Measurements from ENCODE around the gene RANBP10. TPM values are rescaled to one million over a fixed set of nuclear protein-coding genes. Genes with fewer than 3 reads are reported as not detected.

RANBP10 gene
- total and polyA plus RNA-seq, 2 experiments from 2014 or later, result 8.0 to 13.6 TPM

DNA sequence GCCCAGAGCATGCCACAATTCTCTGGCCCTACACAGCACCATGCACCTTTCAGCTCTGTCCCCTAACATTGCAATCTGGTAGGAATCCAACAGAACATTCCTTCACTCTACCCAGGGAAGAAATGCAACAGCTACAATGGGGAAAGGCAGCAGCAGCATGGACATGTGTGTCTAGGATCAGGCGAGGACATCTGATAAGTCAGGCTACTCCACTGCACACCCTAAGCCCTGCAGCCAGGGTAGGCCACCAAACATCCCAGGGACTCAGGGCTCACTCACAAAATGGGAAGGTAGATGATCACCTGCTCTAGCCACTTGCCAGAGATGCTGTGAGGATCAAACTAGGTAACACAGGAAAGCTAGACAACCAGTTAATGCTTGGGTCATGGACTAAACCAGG lies 5.1 kb downstream of the RANBP10 start:
- peaks cover 4% of the 10 kb centered on the region for H3K4me1 ChIP-seq (ENCODE audit: low read depth)
- TF ChIP-seq, protein P1, sequence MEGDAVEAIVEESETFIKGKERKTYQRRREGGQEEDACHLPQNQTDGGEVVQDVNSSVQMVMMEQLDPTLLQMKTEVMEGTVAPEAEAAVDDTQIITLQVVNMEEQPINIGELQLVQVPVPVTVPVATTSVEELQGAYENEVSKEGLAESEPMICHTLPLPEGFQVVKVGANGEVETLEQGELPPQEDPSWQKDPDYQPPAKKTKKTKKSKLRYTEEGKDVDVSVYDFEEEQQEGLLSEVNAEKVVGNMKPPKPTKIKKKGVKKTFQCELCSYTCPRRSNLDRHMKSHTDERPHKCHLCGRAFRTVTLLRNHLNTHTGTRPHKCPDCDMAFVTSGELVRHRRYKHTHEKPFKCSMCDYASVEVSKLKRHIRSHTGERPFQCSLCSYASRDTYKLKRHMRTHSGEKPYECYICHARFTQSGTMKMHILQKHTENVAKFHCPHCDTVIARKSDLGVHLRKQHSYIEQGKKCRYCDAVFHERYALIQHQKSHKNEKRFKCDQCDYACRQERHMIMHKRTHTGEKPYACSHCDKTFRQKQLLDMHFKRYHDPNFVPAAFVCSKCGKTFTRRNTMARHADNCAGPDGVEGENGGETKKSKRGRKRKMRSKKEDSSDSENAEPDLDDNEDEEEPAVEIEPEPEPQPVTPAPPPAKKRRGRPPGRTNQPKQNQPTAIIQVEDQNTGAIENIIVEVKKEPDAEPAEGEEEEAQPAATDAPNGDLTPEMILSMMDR (IDR thresholded peaks at IDR 0.05; ENCODE audit: low read depth, low read length), result no peak
- no peak overlapping the region for H3K27ac ChIP-seq
- H3K36me3 ChIP-seq, result peaks cover 3% of the 10 kb centered on the region
- no peak overlapping the region for H3K4me3 ChIP-seq
- no peaks in the 10 kb centered on the region for H3K9me3 ChIP-seq (ENCODE audit: low read depth)
- peaks cover 77% of the 10 kb centered on the region for H3K27me3 ChIP-seq
- no peak for DNase-seq (ENCODE audit: low read depth in 1 of 2, low spot score in 1 of 2)

DNA sequence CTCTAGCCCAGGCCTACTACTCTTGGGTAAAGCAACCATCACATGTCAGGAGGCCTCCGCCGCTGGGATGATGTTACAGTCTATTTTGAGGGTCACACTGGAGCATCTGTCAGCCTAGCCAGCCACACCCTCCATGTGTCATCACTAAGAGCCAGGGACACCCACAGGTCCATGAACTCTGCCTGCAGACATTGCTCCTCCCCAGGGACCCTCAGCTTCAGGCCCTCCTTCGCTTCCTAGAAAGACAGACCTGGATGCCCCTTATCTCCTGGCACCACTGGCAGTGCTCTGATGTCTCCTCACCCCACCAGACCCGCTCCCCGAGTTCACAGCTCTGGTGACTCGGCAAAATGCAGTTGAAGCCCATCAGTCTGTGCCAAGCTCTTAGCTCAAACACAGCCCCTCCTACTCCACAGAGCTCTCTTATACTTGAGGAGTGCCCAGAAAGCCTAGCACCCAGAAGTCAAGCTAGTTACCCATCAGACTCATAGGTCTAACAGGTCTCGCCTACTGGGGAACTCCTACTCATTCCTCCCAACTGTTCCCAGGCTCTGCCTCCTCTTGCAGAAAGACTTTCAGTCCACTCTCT lies 5.9 kb downstream of the RANBP10 start:
- DNase-seq (ENCODE audit: low read depth in 1 of 2, low spot score in 1 of 2), result no peak
- peaks cover 85% of the 10 kb centered on the region for H3K27me3 ChIP-seq
- no peak overlapping the region for H3K4me3 ChIP-seq
- H3K27ac ChIP-seq, result no peak overlapping the region
- H3K36me3 ChIP-seq, result peaks cover 3% of the 10 kb centered on the region
- TF ChIP-seq, protein P1 (IDR thresholded peaks at IDR 0.05; ENCODE audit: low read depth, low read length), result no peak
- peaks cover 1% of the 10 kb centered on the region for H3K4me1 ChIP-seq (ENCODE audit: low read depth)
- H3K9me3 ChIP-seq (ENCODE audit: low read depth), result no peaks in the 10 kb centered on the region

DNA sequence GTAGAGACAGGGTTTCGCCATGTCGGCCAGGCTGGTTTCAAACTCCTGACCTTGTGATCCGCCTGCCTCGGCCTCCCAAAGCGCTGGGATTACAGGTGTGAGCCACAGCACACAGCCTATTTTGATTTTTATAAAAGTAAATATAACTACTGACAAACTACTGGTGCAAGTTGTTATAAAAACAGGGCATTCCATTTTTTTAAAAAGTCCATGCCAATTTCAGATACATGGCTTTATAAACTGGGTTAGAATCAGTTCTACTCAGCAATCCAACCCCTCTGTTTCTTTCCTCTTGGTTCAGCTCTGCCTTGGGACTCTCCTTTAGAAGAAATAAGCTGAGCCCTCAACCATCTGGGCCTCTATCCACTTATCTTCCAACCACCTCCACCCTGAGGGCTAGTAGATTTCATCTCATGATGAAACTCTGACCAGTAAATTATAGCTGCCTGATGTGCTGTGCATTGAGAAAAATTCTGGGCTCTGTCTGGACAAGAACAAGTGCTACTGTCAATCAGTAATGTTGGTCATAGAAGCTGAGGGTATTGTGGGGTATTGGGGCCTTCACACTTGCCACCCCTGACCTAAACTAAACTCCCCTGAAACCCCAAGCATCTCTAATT lies 10.2 kb downstream of the RANBP10 start:
- Histone ChIP-seq H3K36me3 (no peaks in the 10 kb centered on the region), H3K27ac (no peak overlapping the region), H3K4me1 (ENCODE audit: low read depth) (no peaks in the 10 kb centered on the region), H3K9me3 (ENCODE audit: low read depth) (no peaks in the 10 kb centered on the region), H3K4me3 (no peak overlapping the region), H3K27me3 (peaks cover 95% of the 10 kb centered on the region)
- TF ChIP-seq, protein P1 (IDR thresholded peaks at IDR 0.05; ENCODE audit: low read depth, low read length), result no peak
- DNase-seq (ENCODE audit: low read depth in 1 of 2, low spot score in 1 of 2), result no peak

DNA sequence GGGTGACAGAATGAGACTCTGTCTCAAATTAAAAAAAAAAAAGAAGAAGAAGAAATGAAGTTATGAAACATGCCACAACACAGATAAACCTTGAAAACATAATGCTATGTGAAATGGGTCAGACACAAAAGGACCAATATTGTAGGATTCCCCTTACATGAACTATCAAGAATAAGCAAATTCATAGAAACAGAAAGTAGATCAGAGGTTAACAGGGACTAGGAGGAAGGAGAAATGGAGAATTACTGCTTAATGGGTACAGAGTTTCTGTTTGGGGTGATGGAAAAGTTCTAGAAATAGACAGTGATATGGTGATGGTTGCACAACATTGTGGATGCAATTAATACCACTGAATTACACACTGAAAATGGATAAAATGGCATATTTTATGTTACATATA lies 16.3 kb downstream of the RANBP10 start:
- no peak overlapping the region for H3K4me3 ChIP-seq
- H3K27me3 ChIP-seq, result peaks cover 94% of the 10 kb centered on the region
- no peak for DNase-seq (ENCODE audit: low read depth in 1 of 2, low spot score in 1 of 2)
- H3K27ac ChIP-seq, result no peak overlapping the region
- TF ChIP-seq, protein P1 (IDR thresholded peaks at IDR 0.05; ENCODE audit: low read depth, low read length), result no peak
- H3K9me3 ChIP-seq (ENCODE audit: low read depth), result no peaks in the 10 kb centered on the region
- H3K4me1 ChIP-seq (ENCODE audit: low read depth), result no peaks in the 10 kb centered on the region
- H3K36me3 ChIP-seq, result no peaks in the 10 kb centered on the region

DNA sequence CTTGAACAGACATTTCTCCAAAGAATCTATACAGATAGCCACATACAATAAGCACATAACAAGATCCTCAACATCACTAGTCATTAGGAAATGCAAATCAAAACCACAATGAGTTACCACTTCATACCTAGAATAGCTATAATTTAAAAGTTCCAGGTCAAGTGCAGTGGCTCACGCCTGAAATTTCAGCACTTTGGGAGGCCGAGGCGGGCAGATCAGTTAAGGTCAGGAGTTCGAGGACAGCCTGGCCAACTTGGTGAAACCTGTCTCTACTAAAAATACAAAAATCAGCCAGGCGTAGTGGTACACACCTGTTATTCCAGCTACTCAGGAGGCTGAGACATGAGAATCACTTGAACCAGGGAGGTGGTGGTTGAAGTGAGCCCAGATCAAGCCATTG lies 19.9 kb downstream of the RANBP10 start:
- no peak overlapping the region for H3K27ac ChIP-seq
- no peaks in the 10 kb centered on the region for H3K36me3 ChIP-seq
- H3K4me1 ChIP-seq (ENCODE audit: low read depth), result no peaks in the 10 kb centered on the region
- H3K9me3 ChIP-seq (ENCODE audit: low read depth), result no peaks in the 10 kb centered on the region
- no peak for DNase-seq (ENCODE audit: low read depth in 1 of 2, low spot score in 1 of 2)
- TF ChIP-seq, protein P1 (IDR thresholded peaks at IDR 0.05; ENCODE audit: low read depth, low read length), result no peak
- H3K27me3 ChIP-seq, result peaks cover 72% of the 10 kb centered on the region
- H3K4me3 ChIP-seq, result no peak overlapping the region

Data from cardiac muscle cell (in vitro differentiated cells and primary cell).